CD4-positive, alpha-beta T cell treated with Interleukin-21 for 1 hour (primary cell): ENCODE data around the gene MSANTD2.

Source experiments
- DNase-seq: peaks from one replicate; pipeline ENCODE4 v3.0.0-alpha.2; 2020

Gene MSANTD2

DNA sequence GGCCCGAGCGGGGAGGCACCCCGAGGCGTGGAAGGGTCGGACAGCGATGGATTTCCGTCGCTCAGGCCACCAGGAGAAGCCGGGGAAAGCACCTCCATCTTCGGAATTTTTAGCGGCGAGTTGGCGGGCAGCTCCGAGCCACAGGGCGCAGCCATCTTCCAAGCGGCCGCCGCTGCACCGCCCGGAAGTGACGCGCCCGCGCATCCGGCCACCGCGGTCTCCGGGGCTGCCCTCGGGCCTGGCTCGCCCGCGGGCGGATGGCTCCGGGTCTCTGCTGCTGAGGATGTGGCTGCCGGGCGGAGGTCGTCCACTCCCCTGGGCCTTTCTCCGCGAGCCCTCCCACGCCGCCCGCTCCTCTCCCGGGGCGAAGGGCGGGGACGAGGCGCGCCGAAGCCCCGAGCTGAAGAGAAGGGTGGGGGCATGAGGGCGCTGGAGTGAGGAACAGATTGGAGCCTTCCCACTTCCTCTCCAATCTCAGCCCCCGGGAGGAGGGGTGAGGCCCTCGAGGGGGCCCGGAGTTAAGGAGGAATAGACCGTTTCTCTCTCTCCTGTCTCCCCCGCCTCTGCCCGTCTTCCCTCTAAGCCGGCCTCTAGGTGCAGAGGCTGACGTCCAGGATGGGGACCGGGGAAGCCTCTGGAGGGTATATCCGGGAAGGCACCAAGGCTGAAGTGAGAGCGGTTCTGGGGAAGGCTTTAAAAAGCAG, at the start of gene MSANTD2:
TSS of gene MSANTD2 (minus strand) at position 181 of the 704 bp plus-strand sequence. CDS start at position 155, 26 bp downstream.
- DNase-seq = peak; percentile 84

DNA sequence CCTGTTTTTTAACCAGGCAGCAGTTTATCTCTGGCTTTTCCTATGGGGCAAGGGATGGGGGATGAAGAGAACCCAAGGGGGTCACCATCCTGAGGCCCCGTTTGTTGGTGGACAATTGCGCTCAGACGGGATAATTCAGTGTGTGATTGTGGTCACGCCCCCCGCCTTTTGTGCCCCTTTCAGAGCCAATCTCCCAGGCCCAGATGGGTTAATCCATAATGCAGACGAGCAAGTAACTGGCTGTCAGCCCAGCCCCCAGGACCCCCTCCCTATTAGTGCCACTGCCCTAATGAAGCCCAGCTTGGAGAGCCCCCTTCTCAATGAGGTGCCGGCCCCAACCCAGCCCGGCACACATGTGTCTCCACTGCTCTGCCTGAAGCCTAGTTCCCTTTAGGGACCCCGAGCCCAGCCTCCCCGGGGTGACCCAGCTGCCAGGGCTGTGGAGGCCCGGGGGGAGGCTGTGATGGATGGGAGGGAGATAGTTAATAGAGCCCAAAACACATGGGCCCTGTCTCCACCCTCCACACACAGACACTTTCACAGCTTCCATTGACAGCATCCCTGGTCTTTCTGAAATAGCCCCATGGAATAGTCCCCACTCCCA, 46.0 kb upstream of the MSANTD2 start:
- no peak for DNase-seq

DNA sequence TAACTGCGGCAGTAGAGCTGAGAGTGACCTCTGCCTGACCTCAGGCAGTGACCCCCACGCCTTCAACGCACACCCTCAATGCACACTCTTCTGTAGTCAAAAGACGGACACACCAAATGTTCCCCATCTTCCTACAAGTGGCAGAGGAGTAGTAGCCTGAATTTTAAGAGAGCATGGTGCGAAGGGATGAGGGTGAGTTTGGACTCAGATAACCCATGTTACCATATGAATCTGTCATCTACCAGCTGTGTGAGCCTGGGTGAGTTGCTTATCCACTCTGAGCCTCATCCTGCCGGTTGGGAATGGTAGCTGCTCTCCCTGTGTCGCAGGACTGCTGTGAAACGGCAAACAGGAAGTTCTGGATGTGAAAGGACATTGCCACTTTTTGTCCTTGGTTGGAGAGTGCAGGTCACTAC, 44.5 kb upstream of the MSANTD2 start:
- no peak for DNase-seq

DNA sequence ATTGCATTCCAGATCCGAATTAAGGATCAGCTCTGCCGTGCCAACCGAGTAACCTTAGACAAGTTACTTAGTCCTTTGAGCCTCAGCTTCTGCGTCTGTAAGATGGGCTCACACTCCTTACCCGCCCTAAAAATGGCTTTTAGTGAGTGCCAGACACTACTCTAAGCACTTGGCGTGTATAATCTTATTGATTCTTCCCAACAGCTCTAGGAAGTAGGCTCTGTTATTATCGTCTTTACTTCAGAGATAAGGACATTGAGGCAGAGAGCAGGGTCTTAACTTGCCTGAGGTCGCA, 43.4 kb upstream of the MSANTD2 start:
- no peak for DNase-seq

DNA sequence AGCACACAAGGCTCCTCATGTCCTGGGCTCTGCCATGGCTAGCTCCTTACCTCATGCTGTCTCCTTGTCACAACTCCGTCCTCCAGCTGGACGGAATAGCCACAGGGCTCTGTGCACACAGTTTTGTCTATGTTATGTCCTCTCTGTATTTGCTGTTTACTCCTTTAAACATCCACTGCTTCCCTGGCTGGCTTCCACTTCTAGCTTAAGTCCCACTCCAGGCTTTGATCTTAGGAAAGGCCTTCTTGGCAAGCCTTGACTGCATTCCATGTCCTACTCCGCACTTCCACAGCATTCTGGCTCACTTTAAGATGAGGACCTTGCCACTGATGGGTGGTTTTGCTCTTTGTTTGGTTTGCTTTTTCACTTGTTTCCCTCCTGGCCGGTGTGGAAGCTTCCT, 42.1 kb upstream of the MSANTD2 start:
- DNase-seq = no peak

DNA sequence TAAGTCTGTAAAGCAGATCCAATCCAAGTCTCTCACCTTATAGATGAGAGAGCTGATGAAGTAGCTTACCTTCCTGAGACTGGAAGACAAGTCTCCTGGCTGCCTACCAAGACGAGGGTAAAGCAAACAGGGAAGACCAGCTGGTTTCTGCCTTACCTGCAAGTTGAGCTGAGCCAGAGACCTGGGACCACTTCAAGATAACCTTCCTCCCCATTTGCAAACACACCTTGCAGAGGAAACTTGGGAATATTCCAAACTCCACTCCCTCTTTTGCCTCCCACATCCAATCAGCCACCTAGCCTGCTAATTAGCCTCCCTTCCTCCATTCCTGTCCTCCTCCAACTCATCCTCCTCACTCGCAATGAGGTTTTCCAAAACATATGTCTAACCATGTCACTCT, 41.6 kb upstream of the MSANTD2 start:
- DNase-seq = no peak

DNA sequence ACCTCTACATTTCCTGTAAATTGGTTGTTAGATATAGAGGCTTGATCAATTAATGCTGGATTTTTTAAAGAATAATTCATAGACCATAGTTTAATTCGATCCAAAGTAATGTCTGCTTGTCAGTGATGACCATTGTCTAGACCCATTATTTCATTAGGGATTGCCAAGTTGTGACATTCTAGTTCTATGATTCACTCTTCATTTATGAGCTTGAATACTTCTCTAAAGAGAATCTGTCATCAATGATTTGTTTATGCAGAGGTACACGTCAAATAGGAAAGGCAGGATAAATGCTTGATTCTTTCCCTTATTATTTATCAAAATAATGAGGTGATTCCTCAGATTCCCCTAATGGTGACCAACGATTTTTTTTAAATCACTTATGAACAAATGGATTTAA, 41.0 kb upstream of the MSANTD2 start:
- DNase-seq = no peak

DNA sequence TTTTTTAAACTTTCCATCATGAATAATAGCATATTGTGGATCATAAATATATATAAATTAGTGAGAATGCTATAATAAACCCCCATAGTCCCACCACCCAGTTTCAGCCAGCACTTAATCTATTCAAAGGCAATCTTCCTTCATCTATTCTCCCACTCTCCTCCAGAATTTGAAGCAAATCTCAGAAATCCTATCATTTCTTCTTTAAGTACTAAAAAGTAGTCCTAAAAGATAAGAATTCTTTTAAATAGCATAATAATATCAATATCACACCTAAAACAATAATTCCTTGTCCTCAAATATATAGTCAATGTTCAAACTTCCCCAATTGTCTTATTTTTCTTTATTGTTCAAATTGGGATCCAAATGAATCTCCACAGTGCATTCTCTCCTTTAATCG, 40.5 kb upstream of the MSANTD2 start:
- no peak for DNase-seq

DNA sequence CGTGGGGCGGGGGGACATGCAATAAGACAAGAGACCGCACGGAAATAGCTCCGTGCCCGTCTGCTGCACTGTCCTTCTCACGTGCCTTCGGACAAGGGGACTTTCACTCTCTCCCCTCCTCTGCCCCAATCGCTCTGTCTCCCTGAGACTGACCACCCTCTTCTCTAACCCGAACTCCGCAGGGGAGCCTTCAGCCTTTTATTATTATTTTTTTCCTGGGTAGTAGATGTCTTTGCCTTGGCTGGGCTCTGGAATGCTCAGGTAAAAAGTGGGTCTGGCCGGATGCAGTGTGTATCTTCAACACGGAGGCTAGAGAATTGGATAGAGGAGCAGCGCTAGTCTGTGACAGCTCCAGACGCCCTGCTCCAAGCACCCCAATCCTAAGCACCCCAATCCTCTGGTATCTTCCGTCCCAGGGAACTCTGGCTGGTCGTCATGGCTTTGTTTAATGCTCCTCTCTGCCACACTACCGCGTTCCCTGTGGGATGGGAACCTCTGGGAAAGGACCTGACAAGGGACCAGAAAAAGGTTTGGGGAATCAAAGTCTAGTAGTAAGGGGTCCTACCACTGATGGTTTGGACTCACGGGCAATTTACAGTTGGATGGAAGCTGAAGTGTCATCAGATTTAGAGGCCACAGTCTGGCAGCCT, 39.9 kb upstream of the MSANTD2 start:
- DNase-seq = no peak

DNA sequence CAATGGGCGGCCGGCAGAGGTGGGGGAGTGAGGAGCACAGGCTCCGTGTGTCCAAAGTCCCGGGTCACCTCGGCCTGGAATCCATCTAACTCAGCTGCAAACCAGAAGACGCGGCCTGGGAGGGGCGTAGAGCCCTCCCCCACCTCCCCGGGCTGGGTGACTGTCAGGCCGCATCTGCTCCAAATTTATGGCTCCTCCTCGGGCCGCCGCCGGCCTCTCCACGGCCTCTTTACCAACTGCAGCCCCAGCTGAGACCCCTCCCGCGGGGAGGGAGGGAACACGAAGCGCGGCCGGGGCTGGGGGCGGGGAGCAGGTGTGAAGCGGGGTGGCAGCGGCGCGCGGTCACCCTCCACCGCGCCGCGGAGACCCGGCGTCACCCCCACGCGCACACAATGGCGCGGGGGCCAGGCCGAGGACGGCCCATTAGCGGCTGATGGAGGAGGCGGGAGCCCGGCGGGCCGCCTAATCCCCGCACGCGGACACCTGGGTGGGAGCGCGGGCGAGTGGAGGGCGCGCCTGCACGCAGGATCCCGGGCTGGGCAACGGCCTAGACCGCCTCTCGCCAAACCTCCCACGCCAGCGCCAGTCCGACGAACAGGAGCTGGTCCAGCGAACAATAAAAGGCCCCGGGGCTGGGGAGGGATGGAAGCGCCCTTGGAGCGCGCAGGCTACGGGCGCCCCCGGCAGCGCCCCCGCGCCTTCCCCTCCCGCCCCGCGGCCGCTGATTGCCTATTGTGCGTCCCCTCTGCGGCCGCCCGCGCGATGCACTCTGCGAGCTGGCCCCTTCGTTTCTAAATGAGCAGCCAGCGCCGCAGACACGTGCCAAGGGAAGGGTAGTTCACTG, 39.1 kb upstream of the MSANTD2 start:
- DNase-seq = no peak

DNA sequence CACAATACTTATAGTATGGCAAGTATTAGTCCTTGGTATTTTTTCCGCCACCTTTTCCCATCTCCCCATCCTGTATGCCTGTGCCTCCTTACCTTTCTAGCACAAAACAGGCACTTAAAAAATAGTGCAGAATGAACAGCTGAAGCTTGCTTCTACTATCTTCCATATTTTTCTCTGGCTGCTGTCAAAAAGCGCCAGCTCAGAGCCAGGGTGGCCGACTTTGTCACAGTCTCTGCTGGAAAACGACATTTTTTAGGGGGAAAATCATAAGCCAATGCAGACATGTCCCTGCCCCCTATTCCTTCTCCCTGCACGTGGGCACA, 38.6 kb upstream of the MSANTD2 start:
- DNase-seq = no peak

DNA sequence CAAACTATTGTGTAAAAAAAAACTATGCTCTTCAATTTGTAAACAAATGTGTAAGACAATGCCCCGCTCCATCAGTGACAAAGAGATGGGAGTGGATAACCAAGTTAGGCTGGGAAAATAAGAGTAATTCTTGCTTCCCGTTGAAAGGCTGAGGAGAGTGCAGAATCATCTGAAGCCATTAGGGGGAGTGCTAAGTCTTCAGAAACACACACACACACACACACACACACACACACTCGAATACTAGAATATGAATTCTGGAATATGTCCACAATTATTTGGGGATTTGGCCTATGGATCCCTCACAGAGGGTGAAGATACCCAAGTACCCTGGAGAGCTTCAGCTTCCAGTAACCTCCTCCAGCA, 37.3 kb upstream of the MSANTD2 start:
- DNase-seq = peak; percentile 22

DNA sequence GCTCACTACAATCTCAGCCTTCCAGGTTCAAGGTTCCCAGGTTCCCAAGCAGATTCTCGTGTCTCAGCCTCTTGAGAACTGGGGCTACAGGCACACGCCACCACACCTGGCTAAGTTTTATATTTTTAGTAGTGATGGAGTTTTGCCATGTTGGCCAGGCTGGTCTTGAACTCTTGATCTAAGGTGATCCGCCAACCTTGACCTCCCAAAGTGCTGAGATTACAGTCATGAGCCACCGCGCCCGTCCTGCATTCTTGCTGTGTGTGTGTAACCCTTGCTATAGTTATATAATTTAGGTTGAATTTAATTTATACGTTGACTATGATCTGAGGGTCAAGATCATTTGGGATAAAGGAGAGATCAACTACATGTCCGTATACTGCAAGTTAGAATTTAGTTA, 35.7 kb upstream of the MSANTD2 start:
- no peak for DNase-seq

DNA sequence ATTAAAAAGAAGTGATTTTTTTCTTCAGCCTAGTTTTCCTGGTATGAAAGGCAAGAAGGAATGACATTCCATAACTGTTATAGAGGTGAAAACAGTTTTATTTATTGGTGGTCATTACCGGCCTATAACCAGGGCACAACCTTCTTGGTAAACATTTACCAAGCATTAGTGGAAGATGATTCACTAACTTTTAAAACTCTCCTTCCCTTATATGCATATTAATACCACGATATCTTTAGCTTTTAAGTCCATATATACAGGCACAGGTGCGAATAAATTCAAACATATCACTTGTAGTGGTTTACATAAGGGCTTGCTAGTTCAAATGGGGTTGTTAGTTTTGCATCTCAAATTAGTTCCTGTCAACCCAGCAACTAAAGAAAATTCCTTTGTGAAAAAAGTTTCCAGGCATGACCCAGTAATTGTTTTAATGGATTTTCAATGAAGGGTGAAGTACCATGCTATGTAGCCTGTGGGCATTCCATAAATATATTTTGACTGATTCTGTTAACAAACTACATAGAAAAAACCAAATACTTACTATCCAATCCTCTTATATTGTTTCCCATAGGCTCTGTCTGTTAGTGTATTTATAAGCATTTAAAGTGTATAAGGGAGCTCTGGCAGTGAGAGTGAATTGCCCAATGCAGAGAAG, 34.4 kb upstream of the MSANTD2 start:
- no peak for DNase-seq

DNA sequence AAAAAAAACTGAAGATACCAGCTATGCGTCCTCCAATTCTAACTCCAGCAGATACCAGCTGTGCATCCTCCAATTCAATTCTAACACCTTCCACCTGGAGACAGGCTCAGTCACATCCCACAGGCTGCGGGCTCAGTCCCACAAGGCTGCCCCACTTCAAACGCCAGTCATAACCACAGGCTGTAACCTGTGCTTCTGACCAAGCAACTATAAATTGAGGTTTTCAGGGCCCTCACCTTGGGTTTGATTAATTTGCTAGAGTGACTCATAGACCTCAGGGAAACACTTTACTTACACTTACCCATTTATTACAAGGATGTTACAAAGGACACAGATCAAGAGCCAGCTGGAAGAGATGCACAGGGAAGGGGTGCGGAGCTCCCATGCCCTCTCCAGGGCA, 32.4 kb upstream of the MSANTD2 start:
- DNase-seq = no peak

DNA sequence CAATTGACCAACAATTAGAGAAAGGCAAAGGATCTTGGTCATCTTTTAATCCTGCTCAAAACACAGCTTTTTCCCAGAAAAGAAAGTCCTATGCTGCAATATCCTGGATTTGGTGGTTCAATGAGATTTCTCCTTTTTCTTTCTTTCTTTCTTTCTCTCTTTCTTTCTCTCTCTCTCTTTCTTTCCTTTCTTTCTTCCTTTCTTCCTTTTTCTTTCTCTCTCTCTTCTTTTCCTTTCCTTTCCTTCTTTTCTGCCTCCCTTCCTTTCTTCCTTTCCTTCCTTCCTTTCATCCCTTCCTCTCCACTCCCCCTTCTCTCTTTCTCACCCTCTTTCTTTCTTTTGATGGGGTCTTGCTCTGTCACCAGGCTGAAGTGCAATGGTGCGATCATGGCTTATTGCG, 31.7 kb upstream of the MSANTD2 start:
- DNase-seq = no peak

DNA sequence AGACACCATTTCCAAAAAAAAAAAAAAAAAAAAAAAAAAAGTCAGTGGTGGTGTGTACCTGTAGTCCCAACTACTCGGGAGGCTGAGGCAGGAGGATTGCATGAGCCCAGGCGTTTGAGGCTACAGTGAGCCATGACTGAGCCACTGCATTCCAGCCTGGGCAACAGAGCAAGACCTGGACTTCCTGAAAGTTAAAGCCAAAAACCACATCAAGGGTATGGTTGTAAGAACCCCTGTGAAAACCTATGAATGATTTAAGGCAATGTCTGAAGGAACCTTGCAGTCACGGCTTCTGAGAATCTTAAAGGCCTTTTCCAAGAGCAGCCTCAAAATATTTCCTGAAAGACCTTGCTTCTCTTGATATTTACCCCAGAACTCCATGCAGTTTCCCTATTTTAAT, 30.5 kb upstream of the MSANTD2 start:
- no peak for DNase-seq

DNA sequence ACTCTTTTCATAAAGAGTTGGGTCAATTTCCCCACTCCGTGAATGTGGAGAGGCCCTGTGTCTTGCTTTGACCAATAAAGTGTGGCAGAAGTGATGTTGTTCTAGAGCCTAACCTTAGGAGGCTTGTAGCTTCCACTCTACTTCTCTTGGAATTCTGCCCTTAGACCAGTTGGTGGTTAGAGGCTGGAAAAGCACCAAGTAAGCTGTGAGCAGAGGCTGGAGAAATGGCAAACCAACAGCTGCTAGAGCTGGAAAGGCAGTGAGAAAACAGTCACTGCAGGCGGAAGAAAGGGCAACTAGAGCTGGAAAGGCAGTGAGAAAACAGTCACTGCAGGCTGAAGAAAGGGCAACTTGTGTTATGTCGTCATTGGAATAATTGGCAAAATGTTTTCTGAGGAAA, 29.8 kb upstream of the MSANTD2 start:
- DNase-seq = no peak

DNA sequence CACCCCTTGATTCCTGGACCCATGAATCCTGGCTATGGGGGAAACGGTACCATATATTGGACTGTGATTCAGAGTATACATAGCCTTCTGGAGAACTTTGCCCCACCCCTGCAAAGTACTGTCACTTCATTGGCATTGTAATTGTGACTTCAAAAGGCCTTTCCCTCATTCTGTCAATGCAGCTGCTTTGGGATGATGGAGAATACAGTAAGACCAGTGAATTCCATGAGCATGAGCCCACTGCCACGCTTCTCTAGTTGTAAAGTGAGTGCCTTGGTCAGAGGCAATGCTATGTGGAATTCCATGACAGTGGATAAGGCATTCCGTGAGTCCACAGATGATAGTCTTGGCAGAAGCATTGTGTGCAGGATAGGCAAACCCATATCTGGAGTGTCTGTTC, 25.7 kb upstream of the MSANTD2 start:
- DNase-seq = no peak

DNA sequence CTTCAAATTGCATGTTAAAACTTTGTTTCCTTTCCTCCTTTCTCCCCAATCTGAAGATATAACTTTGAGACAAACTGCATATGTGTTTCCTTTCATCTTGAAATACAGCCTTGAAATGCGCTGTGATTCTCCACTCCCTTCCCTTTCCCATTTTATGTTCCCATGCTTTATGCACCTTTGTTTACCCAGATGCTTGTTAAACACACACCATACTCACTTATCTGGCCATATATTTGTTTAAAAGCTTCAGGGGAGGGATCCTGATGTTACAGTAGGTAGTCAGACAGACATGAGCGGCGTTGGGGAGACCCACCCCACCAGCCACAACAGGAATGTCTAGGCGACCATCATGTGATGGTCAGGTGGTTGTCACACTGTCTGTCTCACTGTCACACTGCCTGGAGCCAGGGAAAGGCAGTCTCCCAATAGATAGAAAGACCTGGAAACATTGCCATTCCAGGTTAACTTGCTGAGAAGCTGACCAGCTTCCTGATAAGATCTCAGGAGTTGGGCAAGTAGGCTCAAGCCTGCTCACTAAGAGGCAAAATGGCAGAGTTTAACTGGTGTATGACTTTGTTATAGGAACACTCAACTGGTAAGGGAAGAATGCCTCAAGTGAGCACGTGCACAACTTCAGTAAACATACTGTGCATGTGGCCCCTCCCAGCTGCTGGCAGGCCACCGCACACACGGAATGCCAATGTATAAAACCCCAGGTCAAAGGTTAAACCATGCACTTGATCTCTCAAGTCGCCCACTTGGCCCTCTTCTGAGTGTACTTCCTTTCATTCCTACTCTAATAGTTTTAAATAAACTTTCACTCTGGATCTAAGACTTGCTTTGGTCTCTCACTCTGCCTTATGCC, 23.5 kb upstream of the MSANTD2 start:
- no peak for DNase-seq

DNA sequence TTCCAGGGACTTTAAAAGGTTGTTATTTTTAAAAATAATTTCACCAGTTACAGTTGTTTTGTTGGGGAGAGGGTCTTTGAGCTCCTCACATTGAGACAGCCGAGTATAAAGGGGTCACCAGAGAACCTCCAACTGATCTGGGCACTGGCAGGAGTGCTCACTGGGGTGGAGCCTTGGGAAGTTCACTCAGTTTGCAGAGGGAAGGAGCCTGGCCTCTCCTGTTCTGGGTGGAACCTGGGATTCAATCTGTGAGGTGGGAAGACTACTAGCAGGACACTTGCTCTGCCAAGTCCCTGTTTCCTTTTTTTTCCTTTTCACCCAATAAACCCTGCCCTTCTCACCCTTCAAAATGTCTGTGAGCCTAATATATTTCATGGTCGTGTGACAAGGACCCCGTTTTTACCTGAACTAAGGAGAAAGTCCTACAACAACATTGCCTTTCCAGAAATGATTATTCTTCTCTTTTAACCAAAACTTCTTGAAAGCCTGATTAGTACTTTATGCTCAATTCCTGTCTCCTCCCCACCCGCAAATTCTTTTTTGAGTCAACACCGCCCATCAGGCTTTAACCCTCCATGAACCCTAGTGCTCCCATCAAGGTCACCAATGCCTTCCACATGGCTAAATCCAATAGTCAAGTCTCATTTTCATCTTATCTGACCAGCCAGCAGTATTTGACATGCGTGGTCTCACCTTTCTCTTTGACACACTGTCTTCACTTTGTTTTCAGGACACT, 22.0 kb upstream of the MSANTD2 start:
- DNase-seq = no peak

DNA sequence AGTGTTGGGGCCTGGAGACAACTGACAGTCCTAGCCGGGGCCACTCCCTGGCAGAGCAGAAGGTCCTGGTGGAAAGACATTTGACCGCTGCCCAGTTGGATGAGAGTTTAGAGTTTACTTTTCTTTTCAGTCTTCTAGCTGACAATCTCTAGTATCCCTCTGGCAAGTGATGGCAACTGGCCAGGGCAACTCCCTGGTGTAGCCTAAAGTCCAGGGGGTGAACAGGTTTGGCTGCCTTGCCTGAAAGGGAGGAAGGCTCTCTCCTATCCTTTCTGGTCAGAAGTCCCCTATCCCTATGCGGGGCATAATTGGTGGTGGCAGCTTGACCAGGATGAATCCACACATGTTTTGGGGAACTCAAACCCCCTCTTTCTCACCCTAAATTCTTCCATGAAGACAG, 16.8 kb upstream of the MSANTD2 start:
- DNase-seq = no peak
